D721Med (cell line): ENCODE results near the gene VGLL1.

Source experiments
- DNase-seq: peaks from one replicate; pipeline ENCODE4 v3.0.0; 2011; ENCODE audit warnings: low spot score; ENCODE audit not compliant: insufficient read length
- FAIRE-seq: peaks from 2 replicates; lab custom pipeline; 2011; peaks lifted over from hg19 to GRCh38; lab: Jason Lieb, UNC
- CTCF ChIP-seq: IDR thresholded peaks from 2 replicates; pipeline ENCODE4 v1.5.1; 2012; ENCODE audit warnings: mild to moderate bottlenecking, control low read depth; ENCODE audit not compliant: insufficient read depth; ENCODE audit errors: missing control alignments

VGLL1 gene

GRCh38 chrX:136529795-136530194, 2.2 kb upstream of the VGLL1 start:
- FAIRE-seq (no peak), DNase-seq (no peak)
- TF ChIP-seq CTCF: no peak

GRCh38 chrX:136534131-136534530, 2.1 kb downstream of the VGLL1 start:
- FAIRE-seq: no peak
- TF ChIP-seq CTCF: no peak
- no peak for DNase-seq

- FAIRE-seq (no peak), DNase-seq (no peak)
- TF ChIP-seq CTCF: no peak
Observed at GRCh38 chrX:136538811-136539210, 6.8 kb downstream of the VGLL1 start.

- DNase-seq: no peak
- no peak for TF ChIP-seq CTCF
- no peak for FAIRE-seq
Observed at GRCh38 chrX:136540226-136540625, 8.2 kb downstream of the VGLL1 start.

GRCh38 chrX:136541294-136541693, 9.3 kb downstream of the VGLL1 start:
- no peak for FAIRE-seq
- no peak for DNase-seq
- no peak for TF ChIP-seq CTCF

GRCh38 chrX:136542281-136542680, 10.3 kb downstream of the VGLL1 start:
- no peak for DNase-seq
- FAIRE-seq: no peak
- no peak for TF ChIP-seq CTCF

GRCh38 chrX:136546371-136546781, 14.4 kb downstream of the VGLL1 start:
- DNase-seq: no peak
- TF ChIP-seq CTCF: no peak
- FAIRE-seq: no peak
